HepG2 (cell line): ENCODE measurements around the gene TFE3. TPM values are rescaled to one million over a fixed set of nuclear protein-coding genes. Genes with fewer than 3 reads are reported as not detected.

Experiments used
- ATAC-seq: fragments of 200-7000 bp; cut with Tn5 transposase; 3 replicates; pipeline ENCODE4 v1.9.1; 2020; ENCODE audit warnings: mild to moderate bottlenecking, moderate library complexity
- BruUV-seq: library from RNA; stranded (reverse); fragments of 400-500 nt; replicated peaks from 2 replicates; lab custom pipeline; 2021; lab: Mats Ljungman, UMichigan
- CTCF ChIA-PET: fragments of 300-600 bp; formaldehyde crosslinking; extraction: SDS; loops from one replicate; lab custom pipeline; 2021; ENCODE audit warnings: low total read pairs, inconsistent platforms, low intra/inter-chr PET ratio; lab: Yijun Ruan, JAX
- POLR2A ChIA-PET: fragments of 350-600 bp; sonication (Branson Sonifier 250); formaldehyde crosslinking; loops from one replicate; lab custom pipeline; 2020; ENCODE audit warnings: antibody characterized with exemption, inconsistent platforms; lab: Yijun Ruan, JAX
- DNase-seq: peaks from one replicate; pipeline ENCODE4 v3.0.0-alpha.2; 2015; ENCODE audit warnings: low spot score
- FAIRE-seq: peaks from 3 replicates; lab custom pipeline; 2011; peaks lifted over from hg19 to GRCh38; lab: Jason Lieb, UNC
- H2AFZ ChIP-seq: one replicate; pipeline ENCODE4 v1.6.1; 2011; ENCODE audit warnings: low read length, inconsistent platforms
- H3K27ac ChIP-seq: fragments of 300-600 bp; 3 replicates; pipeline ENCODE4 v1.8.0; 2011; ENCODE audit warnings: mixed run types, mild to moderate bottlenecking, mixed read lengths, low read length, inconsistent platforms; ENCODE audit not compliant: insufficient read depth; ENCODE audit errors: extremely low read length
- H3K27me3 ChIP-seq, 2 experiments: fragments of 200-600 bp in 1 of 2; 2 replicates in 1 of 2; 3 replicates in 1 of 2; pipeline versions ENCODE4 v1.6.0 to v1.8.0; 2011; ENCODE audit warnings: low read length in 2 of 2, mild to moderate bottlenecking in 2 of 2, moderate library complexity in 2 of 2, inconsistent platforms in 1 of 2; ENCODE audit not compliant: insufficient read depth in 2 of 2, control insufficient read depth in 1 of 2
- H3K36me3 ChIP-seq, 2 experiments: fragments of 200-600 bp in 1 of 2; replicated peaks in 1 of 2; 2 replicates in 1 of 2; 3 replicates in 1 of 2; pipeline versions ENCODE4 v1.5.1 to v1.8.0; 2011; ENCODE audit warnings: low read length in 2 of 2, inconsistent platforms in 1 of 2; ENCODE audit not compliant: insufficient read depth in 2 of 2, control insufficient read depth in 1 of 2
- H3K4me1 ChIP-seq: 2 replicates; pipeline ENCODE4 v1.5.1; 2012; ENCODE audit warnings: low read length, inconsistent platforms; ENCODE audit not compliant: insufficient read depth
- H3K4me2 ChIP-seq: 2 replicates; pipeline ENCODE4 v1.6.0; 2011; ENCODE audit warnings: low read depth, low read length, inconsistent platforms
- H3K4me3 ChIP-seq, 3 experiments: fragments of 200-600 bp in 1 of 3; sonication (generic), shearing (Covaris generic) in 1 of 3; replicated peaks in 1 of 3; 2 replicates each; pipeline ENCODE4 v1.5.1; 2011 to 2016; ENCODE audit warnings: low read length in 3 of 3, inconsistent platforms in 2 of 3, low read depth in 2 of 3, mild to moderate bottlenecking in 2 of 3, control low read depth in 1 of 3, mixed read lengths in 1 of 3; ENCODE audit not compliant: insufficient read depth in 1 of 3
- H3K79me2 ChIP-seq: one replicate; pipeline ENCODE4 v1.6.1; 2011; ENCODE audit warnings: low read length, inconsistent platforms; ENCODE audit not compliant: insufficient read depth
- H3K9ac ChIP-seq: 2 replicates; pipeline ENCODE4 v1.6.0; 2011; ENCODE audit warnings: mild to moderate bottlenecking, low read depth, low read length, inconsistent platforms; ENCODE audit not compliant: insufficient read depth
- H3K9me3 ChIP-seq: 2 replicates; pipeline ENCODE4 v1.5.1; 2012; ENCODE audit warnings: mild to moderate bottlenecking, low read length
- H4K20me1 ChIP-seq: 2 replicates; pipeline ENCODE4 v1.6.0; 2011; ENCODE audit warnings: inconsistent platforms, mild to moderate bottlenecking, low read length, moderate library complexity; ENCODE audit not compliant: insufficient read depth
- GTF3A ChIP-seq: sonication (generic); formaldehyde crosslinking; conservative IDR thresholded peaks from 2 replicates; pipeline ENCODE4 v1.4.0; 2020; ENCODE audit warnings: mild to moderate bottlenecking, missing genetic modification reagents
- HDAC6 ChIP-seq: fragments of 200-600 bp; sonication (generic); IDR thresholded peaks from 2 replicates; pipeline ENCODE4 v1.7.0; 2017; ENCODE audit warnings: mild to moderate bottlenecking, antibody characterized with exemption, low read length, low read depth
- KDM1A ChIP-seq: IDR thresholded peaks from 2 replicates; pipeline ENCODE4 v1.6.1; 2016; ENCODE audit warnings: missing compliant biosample characterization
- PTBP1 ChIP-seq: fragments of 200-400 bp; formaldehyde crosslinking; IDR thresholded peaks from 2 replicates; pipeline ENCODE4 v1.6.1; 2018; ENCODE audit warnings: low read length, low read depth; ENCODE audit not compliant: poor library complexity, severe bottlenecking
- SMAD3 ChIP-seq: sonication (generic); formaldehyde crosslinking; IDR thresholded peaks from 2 replicates; pipeline ENCODE4 v1.4.0; 2020; ENCODE audit warnings: missing genetic modification reagents
- SP140L ChIP-seq: sonication (generic); formaldehyde crosslinking; IDR thresholded peaks from 2 replicates; pipeline ENCODE4 v1.4.0; 2020; ENCODE audit warnings: missing genetic modification reagents, borderline replicate concordance
- ZBTB43 ChIP-seq: sonication (generic); formaldehyde crosslinking; conservative IDR thresholded peaks from 2 replicates; pipeline ENCODE4 v1.4.0; 2020; ENCODE audit warnings: missing genetic modification reagents
- ZKSCAN1 ChIP-seq: fragments of 150-350 bp; IDR thresholded peaks from 2 replicates; pipeline ENCODE4 v1.6.1; 2014; ENCODE audit warnings: low read length
- ZNF337 ChIP-seq: sonication (generic); formaldehyde crosslinking; IDR thresholded peaks from 2 replicates; pipeline ENCODE4 v1.5.1; 2020; ENCODE audit warnings: missing genetic modification reagents, low read depth, mild to moderate bottlenecking, borderline replicate concordance
- ZNF780A ChIP-seq: sonication (generic); formaldehyde crosslinking; IDR thresholded peaks from 2 replicates; pipeline ENCODE4 v1.8.0; 2022; ENCODE audit warnings: mild to moderate bottlenecking, missing genetic modification reagents, moderate library complexity
- ZSCAN22 ChIP-seq: sonication (generic); formaldehyde crosslinking; IDR thresholded peaks from 2 replicates; pipeline ENCODE4 v1.4.0; 2020; ENCODE audit warnings: mild to moderate bottlenecking, missing genetic modification reagents
- WGBS: methylation state at CpG from one replicate; pipeline ENCODE4 v1.1.6; 2017; ENCODE audit warnings: low lambda C conversion rate; 5-methylcytosine and 5-hydroxymethylcytosine counted together
- in situ Hi-C: cut with HindIII; loops from 2 replicates; pipeline ENCODE4 v1.10.0; 2017; ENCODE audit warnings: low pct_unique_long_range_greater_than_20kb; ENCODE audit not compliant: extremely low pct_ligation_motif_present
- intact Hi-C: fragments of 100-400 bp; cut with micrococcal nuclease; formaldehyde crosslinking; loops from one replicate; pipeline ENCODE4 v1.10.0; 2022; ENCODE audit not compliant: unreplicated experiment
- polyA plus RNA-seq, 8 experiments: library from polyadenylated mRNA; depleted of rRNA in 3 of 8; stranded (reverse) in 7 of 8; unstranded in 1 of 8; fragments of >200 nt; fragmentation: Illumina TruSeq in 4 of 8; extraction: Trizol in 4 of 8; gene quantifications; 2 replicates each; pipeline versions ENCODE4 v1.2.1 to v1.2.3, GENCODE V29; 2011 to 2016; ENCODE audit warnings: low read depth in 4 of 8, missing spikeins in 1 of 8, mixed read lengths in 1 of 8; ENCODE audit not compliant: insufficient read depth in 1 of 8
- total RNA-seq, 5 experiments: library from RNA; depleted of rRNA; stranded (reverse); fragments of >200 nt; fragmentation: Illumina TruSeq; extraction: Trizol; gene quantifications; 2 replicates each; pipeline ENCODE4 v1.2.3, GENCODE V29; 2016; ENCODE audit warnings: low read depth in 1 of 5
- TF ChIP-seq, protein P1 (sequence below): sonication (generic); formaldehyde crosslinking; IDR thresholded peaks from 2 replicates; pipeline ENCODE4 v1.9.0; 2022; ENCODE audit warnings: missing genetic modification reagents, mild to moderate bottlenecking, borderline replicate concordance
- TF ChIP-seq, protein P2 (sequence below): sonication (generic); formaldehyde crosslinking; IDR thresholded peaks from 2 replicates; pipeline ENCODE4 v1.4.0; 2020; ENCODE audit warnings: missing genetic modification reagents, low read depth, mild to moderate bottlenecking, borderline replicate concordance

The TFE3 gene
- total and polyA plus RNA-seq, 2 of the 13 experiments (the other 11 are each of a cell fraction or from before 2014, with no cell fraction given), result 8.3 to 12.3 TPM

DNA sequence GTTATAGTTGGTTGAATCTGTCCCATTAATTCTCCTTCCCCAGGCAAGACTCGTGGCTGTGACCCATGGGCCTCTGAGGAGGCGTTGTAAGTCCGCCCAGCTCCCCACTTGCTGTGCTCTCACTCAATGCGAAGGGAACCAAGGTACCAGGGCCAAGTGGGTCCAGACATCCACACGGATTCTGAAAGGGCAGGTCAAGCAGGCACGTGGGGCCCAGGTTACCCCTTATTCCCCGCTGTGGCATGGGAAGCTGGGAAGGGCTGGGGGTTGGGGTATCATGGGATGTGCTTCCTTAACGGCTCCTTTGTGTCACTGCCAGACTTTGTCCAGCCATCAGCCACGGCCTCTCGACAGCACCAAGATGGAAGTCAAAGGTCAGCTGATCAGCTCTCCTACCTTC lies 18.8 kb upstream of the TFE3 start:
- Histone ChIP-seq H3K27me3 (no peaks in the 10 kb centered on the region), H3K36me3 (no peaks in the 10 kb centered on the region; a peak in 3 of 5 replicates), H3K4me2 (no peak overlapping the region), H3K4me1 (peaks cover 26% of the 10 kb centered on the region), H3K79me2 (no peaks in the 10 kb centered on the region), H4K20me1 (no peaks in the 10 kb centered on the region)
- POLR2A ChIA-PET, result no interaction called here
- no TSS peak for BruUV-seq
- 100% methylated on average over 2 of the region's 10 CpGs for WGBS
- intact Hi-C loops, result no loop called here
- no peak for FAIRE-seq
- TF ChIP-seq ZKSCAN1 (no peak), ZBTB43 (CRISPR knock-in tag) (no peak), PTBP1 (no peak), ZNF780A (CRISPR knock-in tag) (no peak), SMAD3 (CRISPR knock-in tag) (no peak), HDAC6 (no peak), KDM1A (CRISPR knock-in tag) (no peak), ZNF337 (CRISPR knock-in tag) (no peak), SP140L (CRISPR knock-in tag) (no peak), ZSCAN22 (CRISPR knock-in tag) (no peak), GTF3A (CRISPR knock-in tag) (no peak)
- TF ChIP-seq, protein P1, sequence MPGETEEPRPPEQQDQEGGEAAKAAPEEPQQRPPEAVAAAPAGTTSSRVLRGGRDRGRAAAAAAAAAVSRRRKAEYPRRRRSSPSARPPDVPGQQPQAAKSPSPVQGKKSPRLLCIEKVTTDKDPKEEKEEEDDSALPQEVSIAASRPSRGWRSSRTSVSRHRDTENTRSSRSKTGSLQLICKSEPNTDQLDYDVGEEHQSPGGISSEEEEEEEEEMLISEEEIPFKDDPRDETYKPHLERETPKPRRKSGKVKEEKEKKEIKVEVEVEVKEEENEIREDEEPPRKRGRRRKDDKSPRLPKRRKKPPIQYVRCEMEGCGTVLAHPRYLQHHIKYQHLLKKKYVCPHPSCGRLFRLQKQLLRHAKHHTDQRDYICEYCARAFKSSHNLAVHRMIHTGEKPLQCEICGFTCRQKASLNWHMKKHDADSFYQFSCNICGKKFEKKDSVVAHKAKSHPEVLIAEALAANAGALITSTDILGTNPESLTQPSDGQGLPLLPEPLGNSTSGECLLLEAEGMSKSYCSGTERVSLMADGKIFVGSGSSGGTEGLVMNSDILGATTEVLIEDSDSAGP (CRISPR knock-in tag), result no peak
- TF ChIP-seq, protein P2, sequence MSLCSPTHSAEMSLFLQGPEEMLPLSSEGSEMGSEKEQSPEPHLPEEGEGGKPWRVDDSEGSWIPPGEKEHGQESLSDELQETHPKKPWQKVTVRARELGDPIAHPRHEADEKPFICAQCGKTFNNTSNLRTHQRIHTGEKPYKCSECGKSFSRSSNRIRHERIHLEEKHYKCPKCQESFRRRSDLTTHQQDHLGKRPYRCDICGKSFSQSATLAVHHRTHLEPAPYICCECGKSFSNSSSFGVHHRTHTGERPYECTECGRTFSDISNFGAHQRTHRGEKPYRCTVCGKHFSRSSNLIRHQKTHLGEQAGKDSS (CRISPR knock-in tag), result no peak
- TF ChIP-seq, all 625 proteins: peak for 0
- Histone ChIP-seq H2AFZ (no peak overlapping the region), H3K9me3 (no peaks in the 10 kb centered on the region), H3K9ac (no peak overlapping the region), H3K4me3 (no peak overlapping the region), H3K27ac (no peak overlapping the region)
- ATAC-seq, result no peak
- DNase-seq, result no peak
- CTCF ChIA-PET, result no interaction called here
- in situ Hi-C loops, result no loop called here
